ENCODE data around the gene NAGS. TPM values are rescaled to one million over a fixed set of nuclear protein-coding genes. Genes with fewer than 3 reads are reported as not detected.
"Not testable (repeated sequence)": the region's sequence is repeated elsewhere in the genome, so short reads cannot be mapped to it uniquely, and the experiment has no call there.

The NAGS gene
- total RNA-seq, 1 experiment from 2014 or later: 3.7 TPM

- Histone ChIP-seq H3K23ac (ENCODE audit: insufficient read length, low read depth, low read length) (no peak overlapping the region), H4K5ac (ENCODE audit: insufficient read length, low read depth, low read length) (no peak overlapping the region), H3K79me2 (ENCODE audit: insufficient read depth, low read length) (peaks cover 19% of the 10 kb centered on the region), H4K8ac (replicated peaks; ENCODE audit: insufficient read length, low read depth, low read length) (no peak overlapping the region), H2AK5ac (ENCODE audit: insufficient read length, low read length) (no peak overlapping the region), H3K14ac (ENCODE audit: insufficient read depth, low read length) (no peak overlapping the region), H3K9ac (ENCODE audit: extremely low read depth, insufficient read length, low read length) (no peak overlapping the region), H3K79me1 (ENCODE audit: insufficient read depth, low read depth, low read length, poor library complexity, severe bottlenecking) (peaks cover 17% of the 10 kb centered on the region), H3K27ac (ENCODE audit: insufficient read length, low read depth, low read length) (no peak overlapping the region), H2BK20ac (ENCODE audit: low read depth, low read length, poor library complexity, severe bottlenecking) (no peak overlapping the region), H3K18ac (ENCODE audit: insufficient read length, low read depth, low read length) (no peak overlapping the region), H3K27me3 (ENCODE audit: insufficient read depth, low read length) (no peaks in the 10 kb centered on the region), H3K4me1 (ENCODE audit: insufficient read depth, low read length) (no peaks in the 10 kb centered on the region), H2BK5ac (ENCODE audit: insufficient read length, low read length) (no peak overlapping the region), H2BK120ac (ENCODE audit: low read depth, low read length, poor library complexity, severe bottlenecking) (no peak overlapping the region), H3K4ac (ENCODE audit: low read depth, low read length) (no peak overlapping the region), H3K4me2 (ENCODE audit: insufficient read depth, insufficient read length, low read length) (no peak overlapping the region), H4K20me1 (ENCODE audit: control insufficient read depth, insufficient read depth, insufficient read length) (no peaks in the 10 kb centered on the region), H3K23me2 (ENCODE audit: insufficient read length, low read depth, low read length, poor library complexity, severe bottlenecking) (no peaks in the 10 kb centered on the region), H4K91ac (ENCODE audit: insufficient read length, low read depth, low read length) (no peak overlapping the region), H3T11ph (ENCODE audit: low read length) (no peak overlapping the region), H3K56ac (ENCODE audit: insufficient read length, low read depth, low read length) (no peak overlapping the region), H3K9me3 (ENCODE audit: control insufficient read depth, low read depth, low read length) (no peaks in the 10 kb centered on the region), H2AFZ (ENCODE audit: low read length) (no peak overlapping the region), H2BK15ac (ENCODE audit: low read depth, low read length) (no peak overlapping the region), H2BK12ac (ENCODE audit: insufficient read length, low read depth, low read length) (no peak overlapping the region)
- Mint-ChIP-seq H3K9me3 (no peaks in the 10 kb centered on the region), H3K4me1 (peaks cover 10 to 19% of the 10 kb centered on the region in 2 experiments), H3K27me3 (ENCODE audit: low read depth) (no peaks in the 10 kb centered on the region), H3K4me3 (no peak overlapping the region), H3K36me3 (ENCODE audit: insufficient read depth in 1 of 3, low read depth in 3 of 3) (peaks cover 19 to 52% (median 46%) of the 10 kb centered on the region in 3 experiments), H3K27ac (no peak overlapping the region; a peak in 1 of 7 replicates)
- TF ChIP-seq CTCF (conservative IDR thresholded peaks at IDR 0.05): no peak
- WGBS (ENCODE audit: extremely low coverage, insufficient read length, low lambda C conversion rate): no CpG with 5 or more reads among the region's 4 CpGs
- DNase-seq: no peak
Observed at GRCh38 chr17:44045486-44045885, 41.1 kb downstream of the NAGS start.

GRCh38 chr17:44046893-44047292 lies 42.5 kb downstream of the NAGS start:
- H4K8ac ChIP-seq (replicated peaks; ENCODE audit: insufficient read length, low read depth, low read length); DNase-seq; H3K27ac ChIP-seq (ENCODE audit: insufficient read length, low read depth, low read length): not testable (repeated sequence)

More at GRCh38 chr17:44046893-44047292, 42.5 kb downstream of the NAGS start:
- H3K27ac Mint-ChIP-seq; H3K9me3 Mint-ChIP-seq; H3K4me2 ChIP-seq (ENCODE audit: insufficient read depth, insufficient read length, low read length); H2BK120ac ChIP-seq (ENCODE audit: low read depth, low read length, poor library complexity, severe bottlenecking); H4K20me1 ChIP-seq (ENCODE audit: control insufficient read depth, insufficient read depth, insufficient read length); H3K9ac ChIP-seq (ENCODE audit: extremely low read depth, insufficient read length, low read length); H2AK5ac ChIP-seq (ENCODE audit: insufficient read length, low read length); H3K9me3 ChIP-seq (ENCODE audit: control insufficient read depth, low read depth, low read length); H3K27me3 ChIP-seq (ENCODE audit: insufficient read depth, low read length); H3K23ac ChIP-seq (ENCODE audit: insufficient read length, low read depth, low read length); H3K27me3 Mint-ChIP-seq (ENCODE audit: low read depth); H3K14ac ChIP-seq (ENCODE audit: insufficient read depth, low read length); H2AFZ ChIP-seq (ENCODE audit: low read length); H3K4ac ChIP-seq (ENCODE audit: low read depth, low read length); H2BK5ac ChIP-seq (ENCODE audit: insufficient read length, low read length); H3K56ac ChIP-seq (ENCODE audit: insufficient read length, low read depth, low read length); H3T11ph ChIP-seq (ENCODE audit: low read length); H3K18ac ChIP-seq (ENCODE audit: insufficient read length, low read depth, low read length); H2BK15ac ChIP-seq (ENCODE audit: low read depth, low read length); H4K5ac ChIP-seq (ENCODE audit: insufficient read length, low read depth, low read length); H3K23me2 ChIP-seq (ENCODE audit: insufficient read length, low read depth, low read length, poor library complexity, severe bottlenecking); H3K4me1 ChIP-seq (ENCODE audit: insufficient read depth, low read length); H2BK12ac ChIP-seq (ENCODE audit: insufficient read length, low read depth, low read length); H2BK20ac ChIP-seq (ENCODE audit: low read depth, low read length, poor library complexity, severe bottlenecking); H4K91ac ChIP-seq (ENCODE audit: insufficient read length, low read depth, low read length); H3K4me3 Mint-ChIP-seq: not testable (repeated sequence)
- Histone ChIP-seq H3K79me2 (ENCODE audit: insufficient read depth, low read length) (peaks cover 17% of the 10 kb centered on the region), H3K79me1 (ENCODE audit: insufficient read depth, low read depth, low read length, poor library complexity, severe bottlenecking) (peaks cover 20% of the 10 kb centered on the region)
- WGBS (ENCODE audit: extremely low coverage, insufficient read length, low lambda C conversion rate): no CpG with 5 or more reads among the region's 7 CpGs
- peaks cover 18 to 60% (median 48%) of the 10 kb centered on the region in 3 experiments for H3K36me3 Mint-ChIP-seq (ENCODE audit: insufficient read depth in 1 of 3, low read depth in 3 of 3)
- peaks cover 8 to 13% of the 10 kb centered on the region in 2 experiments for H3K4me1 Mint-ChIP-seq
